Liver (tissue), 3 donors: ENCODE measurements around the gene NDUFA8.

Experiments
- CTCF ChIP-seq: fragments of 150-350 bp; IDR thresholded peaks from 2 replicates; pipeline ENCODE4 v1.5.1; 2017; ENCODE audit warnings: improper control_type of control experiment, low read depth, low read length; ENCODE audit not compliant: missing input control
- RAD21 ChIP-seq, 2 donors: IDR thresholded peaks; 2 replicates each; pipeline ENCODE4 v1.6.1; 2016; ENCODE audit warnings: antibody characterized with exemption in 2 of 2, mild to moderate bottlenecking in 2 of 2
- REST ChIP-seq: IDR thresholded peaks from 2 replicates; pipeline ENCODE4 v1.6.1; 2016; ENCODE audit warnings: antibody characterized with exemption, mild to moderate bottlenecking
- YY1 ChIP-seq: IDR thresholded peaks from 2 replicates; pipeline ENCODE4 v1.6.1; 2016; ENCODE audit warnings: antibody characterized with exemption, mild to moderate bottlenecking
- donor health status: healthy.
- donor health status: healthy.

- TF ChIP-seq CTCF (no peak), YY1 (no peak), RAD21 (IDR thresholded peaks at IDR 0.05) (no peak), REST (no peak)
Observed at GRCh38 chr9:122120316-122121071, 39.1 kb downstream of the NDUFA8 start.
